ENCODE data around the gene RYK. TPM values are rescaled to one million over a fixed set of nuclear protein-coding genes. Genes with fewer than 3 reads are reported as not detected.

RYK gene
- total RNA-seq, 4 donors from 2014 or later: 92.7 to 133 (median 115) TPM

- Histone ChIP-seq H3K4me3 (no peak overlapping the region), H3K9me3 (no peaks in the 10 kb centered on the region), H3K4me1 (peaks cover 0 to 52% (median 0%) of the 10 kb centered on the region in 3 donors), H3K36me3 (no peaks in the 10 kb centered on the region), H3K27ac (peak overlapping the region; percentile 23 to 97 (median 95)), H3K27me3 (no peaks in the 10 kb centered on the region)
- WGBS, 2 donors (ENCODE audit: low coverage in 1 of 2): 73 to 100% methylated on average over 4 of the region's 22 CpGs
- ATAC-seq: no peak
- no peak for TF ChIP-seq POLR2AphosphoS5 (IDR thresholded peaks at IDR 0.05)
- no peak for TF ChIP-seq EP300 (IDR thresholded peaks at IDR 0.05)
- TF ChIP-seq CTCF (IDR thresholded peaks at IDR 0.05): no peak
- no peak for TF ChIP-seq POLR2A (IDR thresholded peaks at IDR 0.05)
Measured at GRCh38 chr3:134251731-134252391, 1.2 kb upstream of the RYK start.

GRCh38 chr3:134249935-134250716 is 533 bp downstream of the RYK start:
- peak overlapping the region; percentile 84 to 97 (median 95) for H3K27ac ChIP-seq
- TF ChIP-seq POLR2AphosphoS5 (IDR thresholded peaks at IDR 0.05): no peak
- no peak for TF ChIP-seq EP300 (IDR thresholded peaks at IDR 0.05)
- TF ChIP-seq POLR2A (IDR thresholded peaks at IDR 0.05): no peak
- no peak for TF ChIP-seq CTCF (IDR thresholded peaks at IDR 0.05)
- H3K4me3 ChIP-seq: peak overlapping the region; percentile 85 to 100
- no peaks in the 10 kb centered on the region for H3K27me3 ChIP-seq
- H3K9me3 ChIP-seq: no peaks in the 10 kb centered on the region
- H3K36me3 ChIP-seq: no peaks in the 10 kb centered on the region
- 0% methylated on average over 3 to 23 of the region's 85 CpGs for WGBS, 2 donors (ENCODE audit: low coverage in 1 of 2)
- peak; percentile 69 for ATAC-seq
- H3K4me1 ChIP-seq: peaks cover 0 to 64% (median 0%) of the 10 kb centered on the region in 3 donors

GRCh38 chr3:134249296-134249841 is 1.3 kb downstream of the RYK start:
- no peaks in the 10 kb centered on the region for H3K9me3 ChIP-seq
- 2 to 3% methylated on average over 4 of the region's 4 CpGs for WGBS, 2 donors (ENCODE audit: low coverage in 1 of 2)
- H3K4me3 ChIP-seq: peak overlapping the region; percentile 85 to 100
- no peaks in the 10 kb centered on the region for H3K36me3 ChIP-seq
- no peaks in the 10 kb centered on the region for H3K27me3 ChIP-seq
- no peak for ATAC-seq
- peak overlapping the region in 3 of 4 donors; percentile 84 to 97 (median 93) for H3K27ac ChIP-seq
- TF ChIP-seq EP300 (IDR thresholded peaks at IDR 0.05) (no peak), CTCF (IDR thresholded peaks at IDR 0.05) (peak in 1 of 4 experiments; percentile 2)
- H3K4me1 ChIP-seq: peaks cover 0 to 71% (median 0%) of the 10 kb centered on the region in 3 donors

GRCh38 chr3:134244921-134245320 is 5.7 kb downstream of the RYK start:
- Histone ChIP-seq H3K27ac (no peak overlapping the region), H3K4me1 (peaks cover 2 to 82% (median 4%) of the 10 kb centered on the region in 3 donors), H3K36me3 (no peaks in the 10 kb centered on the region), H3K9me3 (no peaks in the 10 kb centered on the region), H3K4me3 (no peak overlapping the region), H3K27me3 (no peaks in the 10 kb centered on the region)
- WGBS, 2 donors (ENCODE audit: low coverage in 1 of 2): 93% methylated on average over 2 of the region's 2 CpGs; no CpG with 5 or more reads in 1 of the 2 donors
- TF ChIP-seq CTCF (IDR thresholded peaks at IDR 0.05) (no peak), EP300 (IDR thresholded peaks at IDR 0.05) (no peak), POLR2A (IDR thresholded peaks at IDR 0.05) (no peak), POLR2AphosphoS5 (IDR thresholded peaks at IDR 0.05) (no peak)
- no peak for ATAC-seq

Measured in gastroesophageal sphincter (tissue), 4 donors.